ENCODE results near the gene SERF2.
"Not testable (repeated sequence)": the region's sequence is repeated elsewhere in the genome, so short reads cannot be mapped to it uniquely, and the experiment has no call there.

The SERF2 gene

GRCh38 chr15:43832485-43832884 lies 40.4 kb downstream of the SERF2 start:
- not testable (repeated sequence) for H3K4me3 ChIP-seq (replicated peaks; ENCODE audit: low read depth, low read length); H3K36me3 ChIP-seq (ENCODE audit: control insufficient read depth, insufficient read depth, low read length); H3K27me3 ChIP-seq (replicated peaks; ENCODE audit: control insufficient read depth, insufficient read depth, low read length); DNase-seq (ENCODE audit: extremely low read depth, insufficient read length)

- no peak for DNase-seq (ENCODE audit: extremely low read depth, insufficient read length)
- H3K36me3 ChIP-seq (ENCODE audit: control insufficient read depth, insufficient read depth, low read length), result no peaks in the 10 kb centered on the region
Measured at GRCh38 chr15:43845421-43845820, 53.3 kb downstream of the SERF2 start.

More at GRCh38 chr15:43845421-43845820, 53.3 kb downstream of the SERF2 start:
- no peak for TF ChIP-seq CTCF (IDR thresholded peaks at IDR 0.05; ENCODE audit: insufficient read depth, low read length, poor library complexity, severe bottlenecking)
- H3K27me3 ChIP-seq (replicated peaks; ENCODE audit: control insufficient read depth, insufficient read depth, low read length), result no peaks in the 10 kb centered on the region
- no peak overlapping the region for H3K4me3 ChIP-seq (replicated peaks; ENCODE audit: low read depth, low read length)

Data from GM06990 (cell line).